22Rv1 (cell line): ENCODE data around the gene CXCL12.

Source experiments
- CTCF ChIP-seq: fragments of 450-650 bp; IDR thresholded peaks from 2 replicates; pipeline ENCODE4 v1.5.1; 2017; ENCODE audit warnings: mild to moderate bottlenecking
- ZFX ChIP-seq: fragments of 450-650 bp; IDR thresholded peaks from 2 replicates; pipeline ENCODE4 v1.6.1; 2017; ENCODE audit warnings: antibody characterized with exemption, borderline replicate concordance

DNA sequence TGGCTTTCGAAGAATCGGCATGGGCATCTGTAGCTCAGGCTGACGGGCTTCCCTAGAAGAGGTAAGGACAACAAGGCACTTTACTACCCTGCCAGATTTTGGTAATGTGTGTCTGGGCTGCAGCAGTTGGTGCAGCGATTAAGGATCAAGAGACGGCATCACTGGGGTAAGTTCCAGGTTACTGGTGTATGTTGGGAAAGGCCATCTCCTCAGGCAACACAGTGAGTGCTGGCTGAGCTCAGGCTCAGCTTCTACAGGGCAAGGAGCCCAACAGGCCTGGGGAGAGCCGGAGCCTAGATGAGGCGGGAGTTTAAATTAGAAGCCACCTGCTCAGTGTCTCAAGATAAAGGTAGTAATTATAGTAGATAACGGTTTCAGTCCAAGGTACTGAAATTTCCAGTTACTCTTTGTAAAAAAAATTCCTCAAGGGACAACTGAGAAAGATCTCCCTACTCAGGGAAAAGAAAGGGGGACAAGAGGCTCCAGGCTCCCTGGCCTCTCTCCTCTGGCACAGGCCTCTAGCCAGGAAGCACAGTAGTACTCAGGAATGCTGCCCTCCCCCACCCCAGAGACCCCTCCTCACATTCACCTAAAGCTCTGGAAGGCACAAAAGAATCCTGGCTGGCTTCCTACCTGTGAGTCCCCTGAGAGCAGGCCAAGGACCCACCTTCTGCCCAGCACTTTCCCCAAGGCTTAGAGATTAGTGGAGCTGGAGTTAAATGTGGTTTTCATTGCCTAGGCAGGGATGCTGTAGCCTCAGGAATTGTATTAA lies 3.9 kb downstream of the CXCL12 start:
- no peak for TF ChIP-seq CTCF
- no peak for TF ChIP-seq ZFX
